ENCODE data around the gene VPREB1. TPM values are rescaled to one million over a fixed set of nuclear protein-coding genes. Genes with fewer than 3 reads are reported as not detected.
"Not testable (repeated sequence)": the region's sequence is repeated elsewhere in the genome, so short reads cannot be mapped to it uniquely, and the experiment has no call there.

Gene VPREB1
- total and polyA plus RNA-seq, 4 donors, result not detected

DNA sequence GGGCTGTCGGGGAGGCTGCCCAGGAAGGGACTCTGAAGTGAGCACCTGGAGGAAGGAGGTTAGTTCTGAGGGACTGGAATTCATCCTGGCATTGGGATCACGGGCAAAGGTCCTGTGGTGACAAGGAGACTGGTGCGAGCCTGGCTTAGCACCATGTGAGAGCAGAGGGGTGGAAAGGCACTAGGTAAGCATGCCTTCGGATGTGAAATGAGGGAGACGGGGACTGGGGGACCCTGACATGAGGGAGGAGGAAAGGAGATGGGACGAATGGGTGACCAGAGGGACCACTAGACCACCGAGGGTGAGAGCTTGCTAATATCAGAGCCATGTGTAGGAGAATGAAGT lies 3.1 kb upstream of the VPREB1 start:
- no peak for DNase-seq
- WGBS, 2 donors, result 61 to 73% methylated on average over 6 to 7 of the region's 7 CpGs
- no peaks in the 10 kb centered on the region for H3K27me3 ChIP-seq (ENCODE audit: control insufficient read depth in 1 of 2, insufficient read depth in 2 of 2, low read length in 1 of 2)

DNA sequence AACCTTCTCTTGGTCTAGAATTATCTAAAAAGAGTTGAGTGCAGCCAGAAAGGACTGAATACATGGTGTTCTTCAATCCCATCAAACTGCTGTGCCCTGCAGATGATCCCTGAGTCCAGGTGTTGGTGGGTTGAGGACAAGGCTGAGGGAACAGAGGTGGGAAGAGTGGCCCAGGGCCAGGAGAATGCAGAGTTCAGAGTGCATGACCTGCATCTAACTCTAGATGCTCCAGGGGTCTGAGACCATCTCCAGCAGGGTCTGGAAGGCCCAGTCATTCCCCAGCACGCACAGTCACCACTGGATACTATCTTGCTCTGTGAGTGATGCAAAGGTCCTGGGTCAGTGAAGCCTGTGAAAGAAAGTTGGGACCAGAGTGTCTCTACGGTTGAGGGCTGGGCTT lies 2.1 kb upstream of the VPREB1 start:
- intact Hi-C loops (cut with DNase I), result no loop called here
- ATAC-seq (ENCODE audit: low FRiP score) (no peak), DNase-seq (no peak)
- Histone ChIP-seq H3K4me1 (ENCODE audit: control insufficient read depth in 1 of 2, insufficient read depth in 2 of 2, low read length in 2 of 2) (no peaks in the 10 kb centered on the region), H3K9me3 (ENCODE audit: control insufficient read depth, low read length) (no peaks in the 10 kb centered on the region), H3K27me3 (ENCODE audit: control insufficient read depth in 1 of 2, insufficient read depth in 2 of 2, low read length in 1 of 2) (no peaks in the 10 kb centered on the region), H3K4me3 (ENCODE audit: low read length in 2 of 2) (no peak overlapping the region), H3K27ac (ENCODE audit: low read depth in 1 of 2, low read length in 2 of 2) (no peak overlapping the region), H3K36me3 (ENCODE audit: control insufficient read depth in 1 of 2, insufficient read depth in 2 of 2, low read length in 1 of 2) (no peaks in the 10 kb centered on the region)
- 55 to 68% methylated on average over 2 of the region's 2 CpGs for WGBS, 2 donors

More for the DNA sequence above, 3.1 kb upstream of the VPREB1 start:
- ATAC-seq (ENCODE audit: low FRiP score), result no peak
- H3K4me3 ChIP-seq (ENCODE audit: low read length in 2 of 2), result no peak overlapping the region
- H3K4me1 ChIP-seq (ENCODE audit: control insufficient read depth in 1 of 2, insufficient read depth in 2 of 2, low read length in 2 of 2), result no peaks in the 10 kb centered on the region
- no peaks in the 10 kb centered on the region for H3K36me3 ChIP-seq (ENCODE audit: control insufficient read depth in 1 of 2, insufficient read depth in 2 of 2, low read length in 1 of 2)
- H3K27ac ChIP-seq (ENCODE audit: low read depth in 1 of 2, low read length in 2 of 2), result no peak overlapping the region
- intact Hi-C loops (cut with DNase I), result no loop called here
- H3K9me3 ChIP-seq (ENCODE audit: control insufficient read depth, low read length), result no peaks in the 10 kb centered on the region

- H3K9me3 ChIP-seq (ENCODE audit: control insufficient read depth, low read length), result no peaks in the 10 kb centered on the region
- H3K4me3 ChIP-seq (ENCODE audit: low read length in 2 of 2), result no peak overlapping the region
- no peaks in the 10 kb centered on the region for H3K36me3 ChIP-seq (ENCODE audit: control insufficient read depth in 1 of 2, insufficient read depth in 2 of 2, low read length in 1 of 2)
- WGBS, 2 donors, result 47 to 54% methylated on average over 6 of the region's 6 CpGs
- ATAC-seq (ENCODE audit: low FRiP score) (no peak), DNase-seq (no peak)
- H3K27me3 ChIP-seq (ENCODE audit: control insufficient read depth in 1 of 2, insufficient read depth in 2 of 2, low read length in 1 of 2), result no peaks in the 10 kb centered on the region
- no peak overlapping the region for H3K27ac ChIP-seq (ENCODE audit: low read depth in 1 of 2, low read length in 2 of 2)
- H3K4me1 ChIP-seq (ENCODE audit: control insufficient read depth in 1 of 2, insufficient read depth in 2 of 2, low read length in 2 of 2), result no peaks in the 10 kb centered on the region
- intact Hi-C loops (cut with DNase I), result no loop called here
Measured at GRCh38 chr22:22243033-22243680, 1.4 kb upstream of the VPREB1 start.

- H3K27ac ChIP-seq (ENCODE audit: low read depth in 1 of 2, low read length in 2 of 2), result no peak overlapping the region
- no peak for ATAC-seq (ENCODE audit: low FRiP score)
- DNase-seq, result no peak
- no peaks in the 10 kb centered on the region for H3K9me3 ChIP-seq (ENCODE audit: control insufficient read depth, low read length)
- intact Hi-C loops (cut with DNase I), result no loop called here
- 74 to 75% methylated on average over 18 of the region's 18 CpGs for WGBS, 2 donors
- H3K4me3 ChIP-seq (ENCODE audit: low read length in 2 of 2), result no peak overlapping the region
- H3K27me3 ChIP-seq (ENCODE audit: control insufficient read depth in 1 of 2, insufficient read depth in 2 of 2, low read length in 1 of 2), result no peaks in the 10 kb centered on the region
- H3K36me3 ChIP-seq (ENCODE audit: control insufficient read depth in 1 of 2, insufficient read depth in 2 of 2, low read length in 1 of 2), result no peaks in the 10 kb centered on the region
- H3K4me1 ChIP-seq (ENCODE audit: control insufficient read depth in 1 of 2, insufficient read depth in 2 of 2, low read length in 2 of 2), result no peaks in the 10 kb centered on the region
Measured at GRCh38 chr22:22245256-22245909, 797 bp downstream of the VPREB1 start.

- Histone ChIP-seq H3K9me3 (ENCODE audit: control insufficient read depth, low read length) (no peaks in the 10 kb centered on the region), H3K4me3 (ENCODE audit: low read length in 2 of 2) (no peak overlapping the region), H3K36me3 (ENCODE audit: control insufficient read depth in 1 of 2, insufficient read depth in 2 of 2, low read length in 1 of 2) (no peaks in the 10 kb centered on the region), H3K27ac (ENCODE audit: low read depth in 1 of 2, low read length in 2 of 2) (no peak overlapping the region), H3K27me3 (ENCODE audit: control insufficient read depth in 1 of 2, insufficient read depth in 2 of 2, low read length in 1 of 2) (no peaks in the 10 kb centered on the region), H3K4me1 (ENCODE audit: control insufficient read depth in 1 of 2, insufficient read depth in 2 of 2, low read length in 2 of 2) (no peaks in the 10 kb centered on the region)
- intact Hi-C loops (cut with DNase I), result no loop called here
- ATAC-seq (ENCODE audit: low FRiP score), result no peak
- no peak for DNase-seq
- 61 to 67% methylated on average over 6 of the region's 6 CpGs for WGBS, 2 donors
Measured at GRCh38 chr22:22245935-22246525, 1.4 kb downstream of the VPREB1 start.

GRCh38 chr22:22246706-22247105 lies 2.1 kb downstream of the VPREB1 start:
- no peak overlapping the region for H3K27ac ChIP-seq (ENCODE audit: low read depth in 1 of 2, low read length in 2 of 2)
- H3K4me3 ChIP-seq (ENCODE audit: low read length in 2 of 2), result no peak overlapping the region
- no peaks in the 10 kb centered on the region for H3K4me1 ChIP-seq (ENCODE audit: control insufficient read depth in 1 of 2, insufficient read depth in 2 of 2, low read length in 2 of 2)
- no peaks in the 10 kb centered on the region for H3K27me3 ChIP-seq (ENCODE audit: control insufficient read depth in 1 of 2, insufficient read depth in 2 of 2, low read length in 1 of 2)
- intact Hi-C loops (cut with DNase I), result no loop called here
- no peak for DNase-seq
- no peak for ATAC-seq (ENCODE audit: low FRiP score)
- WGBS, 2 donors, result 67 to 74% methylated on average over 9 of the region's 9 CpGs
- no peaks in the 10 kb centered on the region for H3K36me3 ChIP-seq (ENCODE audit: control insufficient read depth in 1 of 2, insufficient read depth in 2 of 2, low read length in 1 of 2)
- H3K9me3 ChIP-seq (ENCODE audit: control insufficient read depth, low read length), result no peaks in the 10 kb centered on the region

GRCh38 chr22:22248878-22249277 lies 4.3 kb downstream of the VPREB1 start:
- 10% methylated on average over 3 of the region's 3 CpGs for WGBS, 2 donors
- Histone ChIP-seq H3K27ac (ENCODE audit: low read depth in 1 of 2, low read length in 2 of 2) (no peak overlapping the region), H3K36me3 (ENCODE audit: control insufficient read depth in 1 of 2, insufficient read depth in 2 of 2, low read length in 1 of 2) (no peaks in the 10 kb centered on the region), H3K4me1 (ENCODE audit: control insufficient read depth in 1 of 2, insufficient read depth in 2 of 2, low read length in 2 of 2) (no peaks in the 10 kb centered on the region), H3K27me3 (ENCODE audit: control insufficient read depth in 1 of 2, insufficient read depth in 2 of 2, low read length in 1 of 2) (no peaks in the 10 kb centered on the region), H3K4me3 (ENCODE audit: low read length in 2 of 2) (no peak overlapping the region), H3K9me3 (ENCODE audit: control insufficient read depth, low read length) (no peaks in the 10 kb centered on the region)
- no peak for DNase-seq
- ATAC-seq (ENCODE audit: low FRiP score), result no peak
- intact Hi-C loops (cut with DNase I), result no loop called here

DNA sequence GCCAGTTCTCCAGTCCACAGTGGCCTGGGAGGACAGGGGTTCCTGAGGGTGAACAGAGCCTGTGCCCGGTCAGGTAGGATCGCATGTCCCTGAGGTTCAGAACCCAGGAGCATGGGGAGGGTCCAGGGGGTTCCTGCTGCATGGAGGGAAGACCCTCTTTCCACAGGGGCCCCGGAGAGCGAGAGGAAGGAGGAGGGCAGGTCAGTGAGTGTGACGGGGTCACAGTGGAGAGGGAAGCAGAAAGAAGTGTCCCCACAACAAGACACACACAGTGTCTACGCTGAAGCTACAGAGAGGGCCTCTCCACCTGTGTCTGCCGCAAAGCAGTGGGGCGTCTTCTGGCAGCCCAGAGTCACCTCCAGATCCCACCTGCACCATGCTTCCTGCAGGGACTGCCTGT lies 6.1 kb downstream of the VPREB1 start:
- H3K36me3 ChIP-seq (ENCODE audit: control insufficient read depth in 1 of 2, insufficient read depth in 2 of 2, low read length in 1 of 2); H3K27ac ChIP-seq (ENCODE audit: low read depth in 1 of 2, low read length in 2 of 2); H3K4me1 ChIP-seq (ENCODE audit: control insufficient read depth in 1 of 2, insufficient read depth in 2 of 2, low read length in 2 of 2); DNase-seq; H3K4me3 ChIP-seq (ENCODE audit: low read length in 2 of 2); H3K27me3 ChIP-seq (ENCODE audit: control insufficient read depth in 1 of 2, insufficient read depth in 2 of 2, low read length in 1 of 2); ATAC-seq (ENCODE audit: low FRiP score); intact Hi-C loops (cut with DNase I); H3K9me3 ChIP-seq (ENCODE audit: control insufficient read depth, low read length): not testable (repeated sequence)
- WGBS, 2 donors, result 81 to 83% methylated on average over 6 to 8 of the region's 8 CpGs

- intact Hi-C loops (cut with DNase I); H3K4me3 ChIP-seq (ENCODE audit: low read length in 2 of 2); H3K27me3 ChIP-seq (ENCODE audit: control insufficient read depth in 1 of 2, insufficient read depth in 2 of 2, low read length in 1 of 2); DNase-seq; H3K9me3 ChIP-seq (ENCODE audit: control insufficient read depth, low read length); ATAC-seq (ENCODE audit: low FRiP score); H3K36me3 ChIP-seq (ENCODE audit: control insufficient read depth in 1 of 2, insufficient read depth in 2 of 2, low read length in 1 of 2); H3K4me1 ChIP-seq (ENCODE audit: control insufficient read depth in 1 of 2, insufficient read depth in 2 of 2, low read length in 2 of 2); H3K27ac ChIP-seq (ENCODE audit: low read depth in 1 of 2, low read length in 2 of 2): not testable (repeated sequence)
- 77 to 80% methylated on average over 13 of the region's 13 CpGs for WGBS, 2 donors
Measured at GRCh38 chr22:22256133-22256532, 11.5 kb downstream of the VPREB1 start.
